GM12892 (cell line): Measurements from ENCODE around the gene UGT1A6.

Experiments used
- POLR2A ChIP-seq: IDR thresholded peaks from 2 replicates; pipeline ENCODE4 v1.6.1; 2011; ENCODE audit warnings: low read depth, low read length, control low read depth
- POLR2AphosphoS5 ChIP-seq: IDR thresholded peaks from 2 replicates; pipeline ENCODE4 v1.6.1; 2011; ENCODE audit warnings: low read depth, low read length, control low read depth
- TAF1 ChIP-seq: IDR thresholded peaks from 2 replicates; pipeline ENCODE4 v1.6.1; 2011; ENCODE audit warnings: low read depth, mild to moderate bottlenecking, control low read depth, low read length, borderline replicate concordance

- TF ChIP-seq POLR2AphosphoS5 (no peak), POLR2A (no peak), TAF1 (no peak)
These were observed 108.9 kb downstream of the UGT1A6 start for GRCh38 chr2:233801357-233802131.
